Pancreas (tissue), 10 donors: ENCODE data around the gene TLDC2. TPM values are rescaled to one million over a fixed set of nuclear protein-coding genes. Genes with fewer than 3 reads are reported as not detected.

ENCODE experiments used
- ATAC-seq, 4 donors: fragments of 200-7000 bp; cut with Tn5 transposase; one replicate each; pipeline versions ENCODE4 v1.8.0 to v1.9.1; 2020; ENCODE audit warnings: mild to moderate bottlenecking in 4 of 4, moderate library complexity in 4 of 4
- DNase-seq, 6 donors: peaks; one replicate each; pipeline ENCODE4 v3.0.0-alpha.2; 2020
- FAIRE-seq: peaks from 2 replicates; lab custom pipeline; 2012; peaks lifted over from hg19 to GRCh38; lab: Jason Lieb, UNC
- H3K27ac ChIP-seq, 4 donors: fragments of 200-600 bp; sonication (generic); 1 replicate in 3 of 4; 2 replicates in 1 of 4; pipeline versions ENCODE4 v1.5.0 to v1.8.0; 2020
- H3K27me3 ChIP-seq, 4 donors: fragments of 200-600 bp; one replicate each; pipeline ENCODE4 v1.8.0; 2021
- H3K36me3 ChIP-seq, 3 donors: fragments of 200-600 bp; sonication (generic) in 1 of 3; one replicate each; pipeline versions ENCODE4 v1.5.0 to v1.8.0; 2020 to 2021
- H3K4me1 ChIP-seq, 3 donors: fragments of 200-600 bp; one replicate each; pipeline ENCODE4 v1.8.0; 2021
- H3K4me3 ChIP-seq, 4 donors: fragments of 200-600 bp; sonication (generic) in 2 of 4; one replicate each; pipeline versions ENCODE4 v1.5.0 to v1.8.0; 2020 to 2021
- H3K9me3 ChIP-seq, 4 donors: fragments of 200-600 bp; one replicate each; pipeline ENCODE4 v1.8.0; 2021
- WGBS, 2 donors: extraction: QIAGEN DNeasy Blood & Tissue Kit; methylation state at CpG; one replicate each; pipeline ENCODE4 v1.1.7; 2013; 5-methylcytosine and 5-hydroxymethylcytosine counted together
- intact Hi-C, 3 donors: fragments of 100-400 bp; cut with DNase I; formaldehyde crosslinking; loops; one replicate each; pipeline versions ENCODE4 v1.11.1 to v1.14.2; 2022
- polyA plus RNA-seq, 2 donors: library from polyadenylated mRNA; stranded (reverse); fragments of 200-250 nt; gene quantifications; one replicate each; pipeline ENCODE4 v1.2.3, GENCODE V29; 2013
- total RNA-seq, 6 donors: library from RNA; stranded (reverse); fragmentation: NEBNext Ultra II Directional in 4 of 6; extraction: Animal tissue kit (Norgen Biotek cat#: 25700) in 4 of 6; gene quantifications; one replicate each; pipeline versions ENCODE4 v1.2.1 to v1.2.4, GENCODE V29; 2021 to 2023
- TF ChIP-seq, protein P1 (sequence below), 4 donors: fragments of 200-600 bp; sonication (generic) in 3 of 4; IDR thresholded peaks; one replicate each; pipeline versions ENCODE4 v1.5.0 to v1.8.0; 2021; ENCODE audit warnings: antibody characterized with exemption in 4 of 4
- donor health status: healthy with polysubstance abuse.
- donor health status: DM: no; HTN: no; CAD: no; lungs with moderate emphysema.
- donor health status: DM: no; HTN: no; CAD: no.
- donor health status: control.
- donor health status: control.
- donor health status: Bipolar disorder and iron deficiency.
- donor health status: DM: yes; HTN: yes; CAD: no.
- donor health status: DM: no; HTN: no; CAD: no.
- donor health status: DM: no; HTN: no; CAD: no.
- donor health status: DM: yes; HTN: yes; CAD: no.

The TLDC2 gene
- total and polyA plus RNA-seq, 8 donors, result 0.23 to 0.82 (median 0.34) TPM; not detected in 1

DNA sequence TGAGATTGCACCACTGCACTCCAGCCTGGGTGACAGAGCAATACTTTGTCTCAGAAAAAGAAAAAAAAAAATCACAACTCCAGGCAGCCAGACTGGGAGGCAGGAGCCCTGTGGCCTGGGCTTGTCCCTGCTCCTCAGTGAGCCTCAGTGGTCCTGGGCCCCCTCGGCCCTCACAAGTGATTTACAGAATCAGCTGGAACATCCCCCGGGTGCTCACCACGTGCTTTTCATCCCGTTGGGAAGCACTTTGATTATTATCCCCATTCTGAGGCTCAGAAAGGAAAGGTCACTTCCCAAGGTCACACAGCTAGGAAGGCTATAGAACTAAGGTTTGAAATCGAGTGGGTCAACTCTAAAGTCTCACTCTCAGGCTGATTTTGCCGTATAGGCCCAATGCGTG, 43.1 kb upstream of the TLDC2 start:
- Histone ChIP-seq H3K9me3 (no peaks in the 10 kb centered on the region), H3K4me3 (no peak overlapping the region), H3K27ac (no peak overlapping the region), H3K36me3 (peaks cover 0 to 5% (median 0%) of the 10 kb centered on the region in 3 donors), H3K4me1 (peaks cover 0 to 6% (median 4%) of the 10 kb centered on the region in 3 donors), H3K27me3 (no peaks in the 10 kb centered on the region)
- WGBS, 2 donors, result 69% methylated on average over 7 of the region's 7 CpGs
- TF ChIP-seq, protein P1, sequence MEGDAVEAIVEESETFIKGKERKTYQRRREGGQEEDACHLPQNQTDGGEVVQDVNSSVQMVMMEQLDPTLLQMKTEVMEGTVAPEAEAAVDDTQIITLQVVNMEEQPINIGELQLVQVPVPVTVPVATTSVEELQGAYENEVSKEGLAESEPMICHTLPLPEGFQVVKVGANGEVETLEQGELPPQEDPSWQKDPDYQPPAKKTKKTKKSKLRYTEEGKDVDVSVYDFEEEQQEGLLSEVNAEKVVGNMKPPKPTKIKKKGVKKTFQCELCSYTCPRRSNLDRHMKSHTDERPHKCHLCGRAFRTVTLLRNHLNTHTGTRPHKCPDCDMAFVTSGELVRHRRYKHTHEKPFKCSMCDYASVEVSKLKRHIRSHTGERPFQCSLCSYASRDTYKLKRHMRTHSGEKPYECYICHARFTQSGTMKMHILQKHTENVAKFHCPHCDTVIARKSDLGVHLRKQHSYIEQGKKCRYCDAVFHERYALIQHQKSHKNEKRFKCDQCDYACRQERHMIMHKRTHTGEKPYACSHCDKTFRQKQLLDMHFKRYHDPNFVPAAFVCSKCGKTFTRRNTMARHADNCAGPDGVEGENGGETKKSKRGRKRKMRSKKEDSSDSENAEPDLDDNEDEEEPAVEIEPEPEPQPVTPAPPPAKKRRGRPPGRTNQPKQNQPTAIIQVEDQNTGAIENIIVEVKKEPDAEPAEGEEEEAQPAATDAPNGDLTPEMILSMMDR (IDR thresholded peaks at IDR 0.05), result no peak
- intact Hi-C loops, result no loop called here
- FAIRE-seq (no peak), ATAC-seq (no peak), DNase-seq (no peak)

DNA sequence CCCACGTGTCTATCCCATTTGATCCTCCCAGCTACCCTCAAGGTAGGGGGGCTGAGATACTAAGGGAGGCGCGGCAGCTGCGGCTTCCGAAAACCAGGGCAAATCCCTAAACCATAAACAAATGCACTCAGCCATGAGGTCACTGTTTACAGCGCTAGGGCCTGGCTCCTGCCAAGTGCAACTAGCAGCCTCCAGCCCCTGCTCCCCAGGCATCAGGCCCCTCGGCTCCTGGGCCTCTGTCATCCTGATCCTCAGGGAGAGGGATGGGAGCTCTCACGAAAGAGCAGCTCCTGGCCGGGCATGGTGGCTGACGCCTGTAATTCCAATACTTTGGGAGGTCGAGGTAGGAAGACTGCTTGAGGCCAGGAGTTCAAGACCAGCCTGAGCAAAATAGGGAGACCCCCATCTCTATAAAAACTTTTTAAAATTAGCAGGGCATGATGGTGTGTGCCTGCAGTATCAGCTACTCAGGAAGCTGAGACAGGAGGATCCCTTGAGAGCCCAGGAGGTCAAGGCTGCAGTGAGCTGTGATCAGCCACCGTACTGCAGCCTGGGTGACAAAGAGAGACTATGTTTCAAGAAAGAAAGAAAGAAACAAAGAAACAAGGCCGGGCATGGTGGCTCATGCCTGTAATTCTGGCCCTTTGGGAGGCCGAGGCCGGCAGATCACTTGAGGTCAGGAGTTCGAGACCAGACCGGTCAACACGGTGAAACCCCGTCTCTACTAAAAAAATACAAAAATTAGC, 42.5 kb upstream of the TLDC2 start:
- TF ChIP-seq, protein P1 (IDR thresholded peaks at IDR 0.05), result no peak
- WGBS, 2 donors, result 84 to 89% methylated on average over 19 of the region's 19 CpGs
- H3K36me3 ChIP-seq, result no peaks in the 10 kb centered on the region
- intact Hi-C loops, result no loop called here
- no peaks in the 10 kb centered on the region for H3K27me3 ChIP-seq
- ATAC-seq, result no peak
- no peak overlapping the region for H3K4me3 ChIP-seq
- peaks cover 0 to 6% (median 4%) of the 10 kb centered on the region in 3 donors for H3K4me1 ChIP-seq
- no peaks in the 10 kb centered on the region for H3K9me3 ChIP-seq
- no peak overlapping the region for H3K27ac ChIP-seq
- FAIRE-seq, result no peak
- no peak for DNase-seq

GRCh38 chr20:36835025-36835424, 40.9 kb upstream of the TLDC2 start:
- no peak for ATAC-seq
- Histone ChIP-seq H3K27me3 (no peaks in the 10 kb centered on the region), H3K4me3 (peak overlapping the region in 1 of 4 donors; percentile 33), H3K36me3 (no peaks in the 10 kb centered on the region), H3K4me1 (peaks cover 0 to 6% (median 4%) of the 10 kb centered on the region in 3 donors), H3K27ac (peak overlapping the region in 1 of 4 donors; percentile 0), H3K9me3 (no peaks in the 10 kb centered on the region)
- no peak for FAIRE-seq
- DNase-seq, result no peak
- intact Hi-C loops, result no loop called here
- TF ChIP-seq, protein P1 (IDR thresholded peaks at IDR 0.05), result no peak
- 43 to 54% methylated on average over 5 of the region's 5 CpGs for WGBS, 2 donors

- ATAC-seq, result peak; percentile 99 to 100 (median 99)
- WGBS, 2 donors, result 4 to 5% methylated on average over 17 to 22 of the region's 28 CpGs
- no peaks in the 10 kb centered on the region for H3K9me3 ChIP-seq
- peak overlapping the region in 2 of 4 donors; percentile 0 to 21 for H3K27ac ChIP-seq
- intact Hi-C loops, result no loop called here
- FAIRE-seq, result no peak
- H3K27me3 ChIP-seq, result no peaks in the 10 kb centered on the region
- peak overlapping the region in 2 of 4 donors; percentile 12 to 33 for H3K4me3 ChIP-seq
- peaks cover 0 to 6% (median 4%) of the 10 kb centered on the region in 3 donors for H3K4me1 ChIP-seq
- no peaks in the 10 kb centered on the region for H3K36me3 ChIP-seq
- TF ChIP-seq, protein P1 (IDR thresholded peaks at IDR 0.05), result no peak
- peak; percentile 89 to 95 (median 91) for DNase-seq
These were observed 40.3 kb upstream of the TLDC2 start for GRCh38 chr20:36835453-36836198.
